GM19043 (cell line): ENCODE results near the gene VAC14.
"Not testable (repeated sequence)": the region's sequence is repeated elsewhere in the genome, so short reads cannot be mapped to it uniquely, and the experiment has no call there.

Source experiments
- ATAC-seq: cut with Tn5 transposase; IDR thresholded peaks from one replicate; pipeline ENCODE4 v1.9.1; 2021; ENCODE audit warnings: low read depth; ENCODE audit not compliant: unreplicated experiment

The VAC14 gene

DNA sequence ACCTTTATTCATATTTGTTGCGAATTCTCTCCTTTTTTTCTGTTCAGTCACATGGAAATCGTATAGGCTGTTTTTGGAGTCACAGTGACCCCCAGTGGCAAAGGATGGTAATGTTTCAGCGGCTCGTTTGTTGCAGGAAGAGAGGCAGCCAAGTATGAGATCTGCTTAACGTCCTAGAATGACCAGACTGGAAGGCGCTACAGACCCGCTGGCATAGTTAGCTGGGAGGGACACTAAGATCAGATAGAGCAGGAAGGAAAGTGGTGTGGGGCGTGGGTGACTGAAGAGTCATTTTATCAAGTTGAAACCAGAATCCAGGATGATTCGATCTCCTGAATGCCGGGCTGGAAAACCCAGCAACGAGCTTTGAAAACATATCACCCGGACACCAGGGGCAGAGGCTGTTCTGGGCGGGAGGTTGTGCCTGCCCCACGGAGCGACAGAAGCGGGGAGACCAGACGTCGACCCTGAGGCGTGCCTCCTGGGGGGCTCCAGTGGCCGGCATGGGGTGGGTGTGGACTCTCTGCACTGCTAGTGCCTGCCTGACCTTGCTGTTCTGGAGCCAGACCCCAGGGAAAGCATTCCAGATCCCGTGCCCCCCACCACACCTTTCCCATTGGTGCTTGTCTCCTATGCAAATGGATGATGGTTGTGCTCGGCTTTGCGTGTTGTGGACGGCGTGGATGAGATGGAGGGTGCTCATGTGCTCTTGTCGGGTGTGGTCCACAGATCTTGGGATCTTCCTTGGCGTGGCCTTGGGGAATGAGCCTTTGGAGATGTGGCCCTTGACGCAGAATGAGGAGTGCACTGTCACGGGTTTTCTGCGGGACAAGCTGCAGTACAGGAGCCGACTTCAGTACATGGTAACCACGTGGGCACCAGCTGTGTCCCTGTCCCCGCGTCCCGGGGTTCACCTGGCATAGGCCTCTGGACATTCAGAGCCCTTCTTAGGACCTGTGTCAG is 146.9 kb downstream of the VAC14 start:
- ATAC-seq: no peak

DNA sequence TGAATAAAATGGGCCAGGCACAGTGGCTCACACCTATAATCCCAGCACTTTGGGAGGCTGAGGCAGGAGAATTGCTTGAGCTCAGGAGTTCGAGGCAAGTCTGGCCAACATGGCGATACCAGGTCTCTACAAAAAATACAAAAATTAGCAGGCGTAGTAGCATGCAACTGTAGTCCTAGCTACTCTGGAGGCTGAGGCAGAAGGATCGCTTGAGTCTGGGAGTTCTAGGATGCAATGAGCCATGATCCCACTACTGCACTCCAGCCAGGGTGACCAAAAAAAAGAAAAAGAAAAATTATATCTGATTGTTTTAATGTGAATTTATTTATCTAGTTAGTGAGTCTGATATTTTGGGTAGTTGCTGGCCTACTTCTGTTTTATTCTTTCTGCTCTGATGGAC is 147.6 kb downstream of the VAC14 start:
- ATAC-seq: no peak

DNA sequence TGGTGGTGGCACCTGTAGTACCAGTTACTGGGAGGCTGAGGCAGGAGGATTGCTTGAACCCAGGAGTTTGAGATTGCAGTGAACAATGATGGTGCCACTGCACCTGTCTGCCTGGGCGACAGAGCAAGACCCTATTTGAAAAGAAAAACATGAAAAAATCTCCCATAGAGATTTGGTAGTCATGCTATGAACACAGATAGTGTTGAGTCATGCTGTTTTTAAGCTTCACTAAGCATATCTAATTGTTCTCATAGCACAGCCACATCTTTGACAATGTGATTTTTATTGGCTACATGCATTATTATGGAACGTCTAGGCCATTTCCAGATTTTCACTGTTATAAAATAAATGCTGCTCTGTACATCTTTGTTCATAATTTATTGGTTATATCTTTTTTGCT is 148.6 kb downstream of the VAC14 start:
- ATAC-seq: no peak

DNA sequence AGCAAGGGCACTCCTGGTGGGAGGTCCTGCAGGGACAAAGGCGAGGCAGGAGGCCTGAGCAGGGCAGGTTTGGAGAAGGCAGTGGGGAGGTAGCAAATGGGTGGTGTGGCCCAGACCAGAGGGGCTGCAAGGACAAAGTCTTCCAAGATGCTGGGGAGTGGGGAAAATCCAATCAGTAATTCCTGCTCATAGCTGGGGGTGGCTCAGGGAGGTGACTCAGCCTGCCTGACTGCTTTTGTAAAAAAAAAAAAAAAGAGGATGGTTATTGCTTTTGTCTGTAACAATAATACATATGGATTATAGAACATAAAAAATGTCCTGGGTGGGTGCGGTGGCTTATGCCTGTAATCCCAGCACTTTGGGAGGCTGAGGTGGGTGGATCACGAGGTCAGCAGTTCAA is 149.4 kb downstream of the VAC14 start:
- no peak for ATAC-seq

DNA sequence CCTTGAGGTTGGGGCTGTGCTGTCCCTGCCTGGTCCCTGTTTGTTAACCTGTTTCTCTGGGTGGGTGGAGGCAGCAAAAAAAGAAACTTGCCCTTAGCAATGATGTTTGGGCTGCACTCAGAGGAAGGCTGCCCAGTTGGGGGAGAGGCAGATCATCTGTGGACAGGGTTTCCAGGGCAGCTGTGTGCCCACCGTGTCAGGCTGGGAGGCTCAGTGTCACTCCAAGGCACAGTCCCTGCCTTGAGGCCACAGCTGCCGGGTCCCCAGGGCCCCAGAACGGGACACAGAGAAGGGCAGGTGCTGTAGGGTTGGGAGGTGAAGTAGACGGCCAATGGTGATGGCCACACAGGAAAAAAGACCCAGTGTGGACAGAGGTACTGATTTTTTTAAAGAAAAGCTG is 150.7 kb downstream of the VAC14 start:
- ATAC-seq: no peak

- no peak for ATAC-seq
Measured at GRCh38 chr16:70649300-70649699, 151.7 kb downstream of the VAC14 start.

DNA sequence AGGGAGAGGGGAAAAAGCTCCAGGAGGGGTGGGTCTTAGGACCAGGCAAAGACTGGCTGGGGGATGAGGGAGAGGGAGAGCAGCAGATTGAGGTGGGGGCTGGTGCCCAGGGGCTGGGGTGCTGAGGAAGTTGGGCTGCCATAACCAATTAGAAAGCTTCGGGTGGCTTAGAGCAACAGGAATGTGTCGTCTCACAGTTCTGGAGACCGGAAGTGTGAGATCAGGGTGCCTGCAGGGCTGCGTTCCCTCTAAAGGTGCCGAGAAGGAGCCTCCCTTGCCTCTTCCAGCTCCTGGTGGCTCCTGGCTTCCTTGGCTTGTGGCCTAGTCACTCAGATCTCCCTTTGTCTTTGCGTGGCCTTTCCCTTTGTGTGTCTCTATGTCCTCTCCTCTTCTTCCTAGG is 152.4 kb downstream of the VAC14 start:
- ATAC-seq: no peak

DNA sequence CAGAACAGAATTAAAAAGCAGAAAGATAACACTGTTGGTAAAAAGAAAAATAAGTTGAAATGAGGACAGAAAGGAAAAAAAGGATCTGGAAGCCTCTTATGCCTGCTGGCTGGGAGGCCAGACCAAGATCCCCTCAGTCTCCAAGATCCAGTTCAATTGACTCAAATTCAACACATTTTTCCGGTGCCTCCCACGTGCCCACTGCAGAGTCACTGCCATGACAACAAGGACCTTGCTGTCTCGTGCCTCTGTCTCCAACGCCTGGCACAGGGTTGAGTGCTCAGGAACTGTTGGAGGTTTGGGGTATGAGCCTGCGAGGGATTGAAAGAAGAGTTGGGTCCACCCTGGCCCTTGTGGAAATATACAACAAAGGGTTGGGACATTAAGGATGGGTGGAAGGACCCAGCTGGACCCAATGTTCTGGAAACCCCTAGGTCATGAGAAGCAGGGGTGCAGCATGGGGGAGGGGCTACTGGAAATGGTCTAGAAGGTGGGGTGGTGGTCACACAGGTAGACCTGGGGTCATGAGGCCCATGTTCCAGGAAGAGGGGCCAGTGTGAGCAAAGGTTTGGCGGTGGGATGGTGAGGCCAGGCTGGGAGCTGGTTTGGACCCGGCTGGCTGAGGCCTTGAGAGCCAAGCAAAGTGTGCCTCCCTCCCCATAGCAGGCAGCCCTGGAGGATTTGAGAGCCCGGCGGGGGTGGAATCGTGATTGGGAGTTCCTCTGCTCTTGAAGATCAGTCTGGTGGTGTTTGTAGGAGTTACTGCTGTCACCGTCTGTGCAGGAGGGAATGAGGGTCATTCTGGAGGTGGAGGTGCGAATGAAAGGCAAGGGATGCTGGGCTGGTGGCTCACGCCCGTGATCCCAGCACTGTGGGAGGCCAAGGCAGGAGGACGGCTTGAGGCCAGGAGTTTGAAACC is 153.3 kb downstream of the VAC14 start:
- no peak for ATAC-seq

GRCh38 chr16:70646260-70647241 is 154.4 kb downstream of the VAC14 start, which contains the start of gene IL34:
TSS of gene IL34 (plus strand) at chr16:70646559. CDS start at chr16:70646948, 389 bp downstream.
- no peak for ATAC-seq

DNA sequence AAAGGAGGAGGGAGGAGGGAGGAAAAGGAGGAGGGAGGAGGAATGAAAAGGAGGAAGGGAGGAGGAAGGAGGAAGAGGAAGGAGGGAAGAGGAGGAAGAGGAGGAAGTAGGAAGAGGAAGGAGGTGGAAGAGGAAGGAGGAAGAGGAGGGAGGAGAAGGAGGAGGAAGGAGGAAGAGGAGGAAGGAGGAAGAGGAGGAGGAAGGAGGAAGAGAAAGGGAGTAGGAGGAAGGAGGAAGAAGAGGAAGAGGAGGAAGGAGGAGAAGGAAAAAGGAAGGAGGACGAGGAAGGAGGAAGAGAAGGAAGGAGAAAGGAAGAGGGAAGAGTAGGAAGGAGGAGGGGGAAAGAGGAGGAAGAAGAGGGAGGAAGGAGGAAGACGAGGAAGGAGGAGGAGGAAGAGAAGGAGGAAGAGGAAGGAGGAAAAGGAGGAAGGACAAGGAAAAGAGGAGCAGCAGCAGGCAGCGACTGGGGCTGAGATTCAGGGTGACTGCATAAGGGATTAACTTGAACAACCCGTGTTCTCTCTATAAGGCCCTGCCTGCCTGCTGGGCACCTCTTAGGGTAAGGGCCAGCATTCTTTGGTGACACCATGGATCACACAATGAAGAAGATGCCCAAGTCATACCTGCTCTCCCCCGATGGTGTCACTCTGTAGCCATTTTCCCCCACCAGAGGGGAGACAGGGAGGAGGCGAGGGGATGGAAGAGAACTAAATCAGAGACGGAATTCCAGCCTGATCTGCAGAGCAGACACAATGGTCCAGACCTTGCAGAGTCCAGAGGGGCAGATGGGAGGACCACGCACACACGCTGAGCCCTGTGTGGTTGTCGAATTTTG is 156.0 kb downstream of the VAC14 start:
- ATAC-seq: no peak

GRCh38 chr16:70643264-70643663 is 157.7 kb downstream of the VAC14 start:
- ATAC-seq: not testable (repeated sequence)

DNA sequence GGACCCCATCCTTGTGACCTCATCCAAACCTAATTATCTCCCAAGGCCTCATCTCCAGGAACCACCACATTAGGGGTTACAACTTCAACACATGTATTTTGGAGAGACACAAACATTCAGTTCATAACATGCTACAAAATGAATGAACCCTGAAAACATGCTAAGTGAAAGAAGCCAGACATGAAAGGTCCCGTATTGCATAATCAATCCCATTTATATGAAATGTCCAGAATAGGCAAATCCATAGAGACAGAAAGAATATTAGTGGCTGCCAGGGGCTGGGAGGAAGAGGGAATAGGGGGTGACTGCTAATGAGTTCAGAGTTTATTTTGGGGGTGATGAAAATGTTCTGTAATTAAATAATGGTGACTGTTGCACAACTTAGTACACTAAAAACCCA is 158.3 kb downstream of the VAC14 start:
- no peak for ATAC-seq

DNA sequence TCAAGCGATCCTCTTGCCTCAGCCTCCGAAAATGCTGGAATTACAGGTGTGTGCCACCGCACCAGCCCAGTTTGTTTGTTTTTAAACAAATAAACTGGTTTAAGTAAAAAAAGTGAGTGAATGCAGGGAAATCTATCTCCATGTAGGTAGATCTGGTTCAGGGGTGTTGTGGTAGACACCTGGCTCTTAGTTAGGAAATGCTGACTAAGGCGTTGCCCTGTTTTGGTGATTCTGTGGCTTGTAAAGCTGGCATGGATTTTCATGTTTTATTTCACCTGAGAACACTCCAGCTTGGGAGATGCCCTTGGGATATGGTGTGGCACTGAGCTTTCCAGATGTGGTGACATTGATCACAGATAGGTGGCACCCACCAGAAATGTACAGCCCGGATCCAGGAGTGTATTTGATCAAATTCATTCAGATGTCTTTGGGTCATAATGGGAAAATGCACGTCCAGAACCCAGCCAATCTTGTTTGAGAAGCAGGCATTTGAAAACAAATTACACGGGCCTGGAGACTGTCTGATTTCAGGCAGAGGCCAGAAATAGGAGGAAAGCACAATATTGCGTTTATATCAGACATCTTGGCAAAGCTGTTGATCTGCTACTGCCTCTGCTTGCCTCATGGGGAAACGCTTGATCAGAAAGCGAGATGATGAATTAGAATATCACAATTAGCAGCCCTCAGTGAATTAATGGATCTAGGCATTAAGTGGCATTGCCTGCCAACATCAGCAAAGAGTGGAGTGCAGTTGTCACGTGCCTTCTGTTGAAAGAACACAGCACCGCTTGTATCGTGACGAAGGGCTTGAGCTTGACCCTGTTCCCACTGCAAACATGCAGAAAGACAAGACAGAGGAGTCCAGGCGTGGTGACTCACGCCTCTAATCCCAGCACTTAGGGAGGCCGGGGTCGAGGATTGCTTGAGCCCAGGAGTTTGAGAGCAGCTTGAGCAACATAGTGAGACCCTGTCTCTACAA is 161.9 kb downstream of the VAC14 start:
- no peak for ATAC-seq
